HL-60 (cell line): ENCODE results near the gene SRRD.

ENCODE experiments used
- CTCF ChIP-seq: IDR thresholded peaks from one replicate; pipeline ENCODE4 v1.5.1; 2011; ENCODE audit warnings: low read length, control low read depth, inconsistent platforms; ENCODE audit not compliant: insufficient read depth
- GABPA ChIP-seq: IDR thresholded peaks from 2 replicates; pipeline ENCODE4 v1.6.1; 2012; ENCODE audit warnings: low read depth
- POLR2AphosphoS5 ChIP-seq: IDR thresholded peaks from 2 replicates; pipeline ENCODE4 v1.6.1; 2012; ENCODE audit warnings: low read depth
- REST ChIP-seq: IDR thresholded peaks from 2 replicates; pipeline ENCODE4 v1.6.1; 2012; ENCODE audit warnings: low read depth; ENCODE audit not compliant: insufficient replicate concordance
- SPI1 ChIP-seq: IDR thresholded peaks from 2 replicates; pipeline ENCODE4 v1.6.1; 2012; ENCODE audit warnings: low read depth, mild to moderate bottlenecking, borderline replicate concordance

GRCh38 chr22:26535603-26535908, 51.9 kb downstream of the SRRD start:
- TF ChIP-seq REST (no peak), CTCF (no peak), POLR2AphosphoS5 (no peak), SPI1 (no peak), GABPA (no peak)
